HUDEP-2 (cell line): Measurements from ENCODE around the gene PLCE1.

ENCODE experiments used
- DNase-seq, 76 experiments: peaks; one replicate each; lab custom pipeline; 2025; ENCODE audit not compliant: unreplicated experiment in 76 of 76; lab: John Stamatoyannopoulos, UW

The PLCE1 gene

GRCh38 chr10:93993414-93993781 is 333 bp upstream of the PLCE1 start:
- no peak for DNase-seq

- no peak for DNase-seq
Observed at GRCh38 chr10:93994438-93994801, 689 bp downstream of the PLCE1 start.

GRCh38 chr10:93995182-93995581 is 1.5 kb downstream of the PLCE1 start:
- DNase-seq = no peak

DNA sequence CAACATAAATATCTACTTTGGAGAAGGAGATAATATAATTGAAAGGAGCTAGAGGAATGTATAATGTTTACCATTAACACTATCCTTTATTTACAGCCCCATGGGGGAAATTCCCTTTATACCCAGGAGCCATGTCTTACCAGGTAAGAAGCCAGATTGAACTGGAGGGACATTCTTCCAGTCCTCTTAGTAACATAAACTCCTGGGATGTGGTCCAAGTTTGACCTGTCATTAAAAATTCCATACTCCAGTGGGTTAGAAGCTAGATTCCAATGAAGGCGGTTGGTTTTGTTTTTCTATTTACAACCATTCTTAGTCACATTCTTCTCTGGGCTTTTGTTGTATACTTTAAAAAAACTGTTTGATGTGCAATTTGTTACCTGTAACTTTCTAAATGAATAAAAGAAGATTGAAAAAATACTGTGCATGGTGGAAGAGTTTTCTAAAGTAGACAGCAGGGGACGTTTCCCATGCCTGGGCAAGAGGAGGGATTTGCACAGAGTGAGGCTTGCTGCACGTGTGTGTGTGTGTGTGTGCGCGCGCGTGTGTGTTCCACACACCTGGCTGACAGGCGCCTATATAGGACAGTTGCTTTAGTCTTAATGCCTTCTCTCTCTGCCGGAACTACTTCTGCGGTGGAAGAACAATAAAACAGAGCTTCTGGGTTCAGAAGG is 2.0 kb downstream of the PLCE1 start:
- no peak for DNase-seq

DNA sequence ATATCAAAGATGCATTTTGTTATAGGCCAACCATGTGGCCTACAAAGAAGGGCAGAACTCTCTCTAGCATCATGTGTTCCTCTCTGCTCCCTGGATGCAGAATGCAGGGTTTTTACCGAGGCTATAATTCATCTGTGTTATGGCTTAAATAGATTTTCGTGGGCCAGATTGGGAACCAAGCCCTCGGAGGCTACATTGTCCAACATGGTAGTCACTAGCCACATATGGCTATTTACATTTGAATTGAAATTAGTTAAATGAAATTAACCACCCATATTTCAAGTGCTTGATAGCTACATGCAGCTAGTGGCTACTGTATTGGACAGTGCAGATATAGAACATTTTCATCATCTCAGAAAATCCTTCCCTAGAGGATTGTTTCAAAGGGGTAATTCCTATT is 2.8 kb downstream of the PLCE1 start:
- no peak for DNase-seq

DNA sequence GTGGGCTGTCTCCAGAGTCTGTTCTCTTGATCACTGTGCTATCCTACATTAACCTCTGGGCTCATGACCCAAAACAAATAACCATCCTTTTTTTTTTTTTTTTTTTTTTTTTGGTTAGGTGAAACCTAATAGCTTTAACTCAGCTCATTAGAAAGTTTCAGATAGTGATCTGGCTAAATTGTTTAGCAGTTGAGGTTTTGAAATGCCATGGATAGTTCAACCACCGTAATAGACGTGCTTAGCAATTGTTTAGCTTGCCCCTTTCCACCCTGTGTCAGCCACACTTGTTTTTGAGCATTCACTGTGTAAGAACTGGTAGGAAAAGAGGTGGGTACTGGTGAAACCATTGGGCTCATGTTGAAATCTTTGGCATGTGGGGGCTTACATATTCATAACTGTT is 3.8 kb downstream of the PLCE1 start:
- no peak for DNase-seq

DNA sequence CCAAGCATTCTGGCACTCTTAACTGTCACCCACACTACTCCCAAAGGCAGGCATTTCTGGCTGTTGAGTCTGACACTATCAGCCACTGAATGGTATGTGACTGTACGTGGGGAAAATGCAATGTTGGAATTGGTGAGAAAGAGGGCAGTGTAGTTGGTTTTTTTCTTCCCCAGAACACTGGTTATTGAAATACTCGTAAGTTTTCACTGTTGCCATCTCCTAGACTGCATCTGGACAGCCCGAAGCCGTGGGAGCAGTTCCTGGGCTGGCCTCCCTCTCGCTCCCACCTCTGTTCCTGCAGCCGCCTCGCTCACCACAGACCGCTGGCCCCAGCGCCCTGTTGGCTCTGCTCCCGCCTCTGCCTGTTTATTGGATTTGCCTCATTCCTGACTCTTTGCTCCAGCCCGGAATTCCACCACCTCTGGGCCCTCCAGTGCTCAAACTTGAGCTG is 5.7 kb downstream of the PLCE1 start:
- no peak for DNase-seq

- no peak for DNase-seq
Observed at GRCh38 chr10:94000638-94001415, 7.1 kb downstream of the PLCE1 start.

DNA sequence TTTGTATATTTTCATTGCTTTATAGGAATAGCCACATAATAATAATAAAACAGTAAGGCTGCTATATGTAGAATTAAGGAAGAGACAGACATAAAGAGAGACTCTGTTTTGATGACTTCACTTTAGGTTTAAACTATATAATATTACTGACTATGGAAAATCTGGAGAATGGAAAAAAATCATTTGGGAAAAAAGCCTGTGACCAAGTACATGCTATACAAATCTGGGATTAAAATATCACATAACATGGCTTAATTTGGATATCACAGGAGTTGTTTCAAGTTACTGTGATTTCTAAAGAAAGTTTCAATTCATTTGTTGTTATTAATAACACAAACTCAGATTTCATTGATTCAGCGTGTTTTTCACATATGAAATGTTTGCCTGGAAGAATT is 7.7 kb downstream of the PLCE1 start:
- DNase-seq = no peak

DNA sequence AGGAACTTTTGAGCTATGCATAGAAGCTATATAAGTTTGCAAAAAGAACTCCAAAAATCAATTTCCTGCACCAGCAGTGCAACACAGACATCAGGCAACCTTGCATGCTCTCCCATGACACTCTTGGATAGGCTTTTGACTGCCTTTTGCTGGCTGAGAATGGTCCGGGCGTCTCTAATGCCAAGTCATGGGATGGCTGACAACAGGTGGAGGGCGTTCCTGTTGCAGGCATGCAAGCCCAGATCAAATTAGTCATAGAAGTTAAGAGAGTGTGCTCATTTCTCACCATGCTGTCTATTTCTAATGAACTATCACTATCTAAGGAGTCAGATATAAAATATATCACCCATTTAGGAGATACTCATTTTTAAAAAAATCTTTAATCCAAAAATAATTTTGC is 8.4 kb downstream of the PLCE1 start:
- DNase-seq = no peak

DNA sequence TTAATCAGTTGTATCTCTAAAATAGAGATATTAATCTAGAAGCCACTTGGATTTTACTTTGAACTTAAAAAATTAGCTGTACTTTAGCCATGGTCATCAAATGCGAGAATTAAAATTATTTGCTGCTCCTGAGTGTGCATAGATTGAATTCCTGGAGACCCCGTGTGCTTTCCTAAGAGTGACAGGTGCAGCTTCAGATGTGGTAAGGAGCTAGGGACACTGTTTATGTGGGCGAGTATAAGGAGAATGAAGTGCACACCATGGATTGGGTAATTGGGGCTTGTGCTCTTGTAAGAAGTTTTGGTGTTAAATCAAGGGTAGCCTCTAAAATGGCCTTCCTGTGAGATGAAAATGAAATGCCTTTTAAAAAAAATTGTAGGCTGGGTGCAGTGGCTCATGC is 9.8 kb downstream of the PLCE1 start:
- DNase-seq = no peak

- no peak for DNase-seq
Observed at GRCh38 chr10:94005050-94005449, 11.3 kb downstream of the PLCE1 start.

- DNase-seq = no peak
Observed at GRCh38 chr10:94006591-94007550, 13.1 kb downstream of the PLCE1 start.

GRCh38 chr10:94008526-94008925 is 14.8 kb downstream of the PLCE1 start:
- no peak for DNase-seq

DNA sequence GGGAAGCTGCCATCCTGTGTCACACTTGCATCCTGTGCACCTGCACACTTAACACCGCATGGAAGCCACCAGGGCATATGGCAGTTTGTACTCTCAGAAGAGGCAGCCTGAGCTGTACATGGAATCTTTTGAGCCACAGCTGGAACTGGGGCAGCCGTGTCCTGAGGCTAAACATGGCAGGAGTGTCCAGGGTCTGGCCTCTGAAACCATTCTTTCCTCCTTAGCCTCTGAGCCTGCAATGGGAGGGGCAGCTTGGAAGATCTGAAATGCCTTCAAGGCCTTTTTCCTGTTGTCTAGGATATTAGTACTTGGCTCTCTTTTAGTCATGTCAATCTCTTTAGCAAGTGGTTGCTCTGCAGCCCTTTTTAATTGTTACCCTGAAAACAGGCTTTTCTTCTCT is 16.4 kb downstream of the PLCE1 start:
- DNase-seq = no peak

GRCh38 chr10:94010886-94011285 is 17.2 kb downstream of the PLCE1 start:
- DNase-seq = no peak

DNA sequence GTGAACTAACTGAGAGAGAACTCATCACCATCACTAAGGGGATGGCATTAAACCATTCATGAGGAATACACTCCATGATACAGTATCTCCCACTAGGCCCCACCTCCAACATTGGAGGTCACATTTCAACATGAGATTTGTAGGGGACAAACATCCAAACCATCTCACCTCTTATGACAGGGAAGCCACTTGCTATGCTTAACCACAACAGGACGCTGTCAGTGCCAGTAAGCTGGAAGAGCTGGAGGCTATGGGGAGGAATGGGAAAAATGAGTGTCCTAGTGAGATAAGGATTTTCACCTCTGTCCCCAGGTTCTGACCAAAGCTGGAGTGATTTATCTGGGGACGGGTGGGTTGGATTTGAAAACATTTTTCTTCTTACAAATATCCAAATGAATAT is 17.6 kb downstream of the PLCE1 start:
- DNase-seq = no peak

DNA sequence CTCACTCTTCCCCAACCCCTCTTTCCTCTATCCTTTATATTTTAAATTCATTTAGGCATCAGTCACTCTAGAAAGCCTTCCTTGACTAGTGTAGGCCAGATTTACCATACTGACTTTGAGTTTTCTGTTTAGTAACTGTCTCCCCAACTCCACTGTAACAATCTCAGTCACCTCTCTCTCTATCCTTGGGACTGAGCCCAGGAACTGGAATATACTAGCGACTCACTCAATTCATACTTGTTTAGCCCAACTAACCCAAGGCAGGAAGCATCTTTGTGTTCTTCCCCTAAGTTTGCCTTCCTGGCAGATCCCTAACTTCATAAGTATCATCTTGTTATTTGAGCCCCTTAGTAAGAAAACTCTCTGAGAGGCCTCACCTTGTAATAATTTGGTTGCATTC is 19.1 kb downstream of the PLCE1 start:
- DNase-seq = no peak

DNA sequence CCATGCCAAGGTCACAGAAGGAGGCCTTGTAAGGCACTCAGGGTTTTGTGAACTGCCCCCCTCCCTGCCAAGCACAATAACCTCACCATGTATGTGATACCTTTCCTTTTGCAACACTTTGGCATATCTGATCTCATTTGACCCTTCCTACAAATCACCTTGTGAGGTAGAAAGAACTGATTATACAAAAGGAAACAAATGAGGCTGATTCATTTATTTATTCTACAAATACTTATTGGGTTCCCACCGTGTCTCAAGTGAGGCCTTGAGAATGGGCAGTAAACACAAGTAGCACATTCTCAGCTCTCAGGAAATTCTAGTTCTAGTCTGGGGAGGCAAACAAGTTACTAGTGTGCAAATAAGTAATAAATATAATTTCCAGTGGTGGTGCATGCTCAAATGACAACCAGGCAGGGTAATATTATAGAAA is 19.6 kb downstream of the PLCE1 start:
- no peak for DNase-seq

DNA sequence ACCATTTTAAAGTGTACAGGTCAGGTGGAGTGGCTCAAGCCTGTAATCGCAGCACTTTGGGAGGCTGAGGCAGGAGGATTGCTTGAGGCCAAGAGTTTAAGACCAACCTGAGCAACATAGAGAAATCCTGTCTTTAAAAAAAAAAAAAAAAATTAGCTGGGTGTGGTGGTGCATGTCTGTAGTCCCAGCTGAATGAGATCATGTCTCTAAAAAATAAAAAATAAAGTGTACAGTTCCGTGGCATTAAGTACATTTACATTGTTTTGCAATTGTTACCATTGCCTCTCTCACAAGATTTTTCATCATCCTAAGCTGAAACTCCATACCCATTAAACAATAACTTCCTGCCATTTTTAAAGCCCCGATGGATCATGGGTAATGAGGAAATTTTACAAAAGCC is 20.6 kb downstream of the PLCE1 start:
- DNase-seq = no peak
